ENCODE data around the gene CDKN1A.

Gene CDKN1A

GRCh38 chr6:36656441-36656840 lies 22.1 kb upstream of the CDKN1A start:
- no peak for DNase-seq

- DNase-seq = no peak
Measured at GRCh38 chr6:36657271-36657670, 21.2 kb upstream of the CDKN1A start.

- DNase-seq = no peak
Measured at GRCh38 chr6:36657942-36658544, 20.5 kb upstream of the CDKN1A start.

GRCh38 chr6:36659271-36659670 lies 19.2 kb upstream of the CDKN1A start:
- no peak for DNase-seq

- DNase-seq = no peak
Measured at GRCh38 chr6:36660771-36661471, 17.6 kb upstream of the CDKN1A start.

- DNase-seq = no peak
Measured at GRCh38 chr6:36662380-36662779, 16.1 kb upstream of the CDKN1A start.

GRCh38 chr6:36662827-36663256 lies 15.7 kb upstream of the CDKN1A start:
- DNase-seq = no peak

- no peak for DNase-seq
Measured at GRCh38 chr6:36663504-36664446, 14.7 kb upstream of the CDKN1A start.

GRCh38 chr6:36665180-36665579 lies 13.3 kb upstream of the CDKN1A start:
- DNase-seq = no peak

GRCh38 chr6:36666287-36666686 lies 12.2 kb upstream of the CDKN1A start:
- no peak for DNase-seq

GRCh38 chr6:36666826-36667591 lies 11.5 kb upstream of the CDKN1A start:
- no peak for DNase-seq

GRCh38 chr6:36668591-36668990 lies 9.9 kb upstream of the CDKN1A start:
- no peak for DNase-seq

GRCh38 chr6:36669002-36669401 lies 9.5 kb upstream of the CDKN1A start:
- no peak for DNase-seq

GRCh38 chr6:36670271-36670670 lies 8.2 kb upstream of the CDKN1A start:
- DNase-seq = no peak

GRCh38 chr6:36671687-36672375 lies 6.7 kb upstream of the CDKN1A start:
- no peak for DNase-seq

GRCh38 chr6:36673882-36674281 lies 4.6 kb upstream of the CDKN1A start:
- no peak for DNase-seq

GRCh38 chr6:36674942-36675341 lies 3.6 kb upstream of the CDKN1A start:
- DNase-seq = no peak

- DNase-seq = no peak
Measured at GRCh38 chr6:36676141-36677058, 2.1 kb upstream of the CDKN1A start.

GRCh38 chr6:36677059-36677749 lies 1.3 kb upstream of the CDKN1A start:
- DNase-seq = no peak

- no peak for DNase-seq
Measured at GRCh38 chr6:36677753-36678487, 594 bp upstream of the CDKN1A start.
